ENCODE data around the gene RASGRP4.
"Not testable (repeated sequence)": the region's sequence is repeated elsewhere in the genome, so short reads cannot be mapped to it uniquely, and the experiment has no call there.

RASGRP4 gene

DNA sequence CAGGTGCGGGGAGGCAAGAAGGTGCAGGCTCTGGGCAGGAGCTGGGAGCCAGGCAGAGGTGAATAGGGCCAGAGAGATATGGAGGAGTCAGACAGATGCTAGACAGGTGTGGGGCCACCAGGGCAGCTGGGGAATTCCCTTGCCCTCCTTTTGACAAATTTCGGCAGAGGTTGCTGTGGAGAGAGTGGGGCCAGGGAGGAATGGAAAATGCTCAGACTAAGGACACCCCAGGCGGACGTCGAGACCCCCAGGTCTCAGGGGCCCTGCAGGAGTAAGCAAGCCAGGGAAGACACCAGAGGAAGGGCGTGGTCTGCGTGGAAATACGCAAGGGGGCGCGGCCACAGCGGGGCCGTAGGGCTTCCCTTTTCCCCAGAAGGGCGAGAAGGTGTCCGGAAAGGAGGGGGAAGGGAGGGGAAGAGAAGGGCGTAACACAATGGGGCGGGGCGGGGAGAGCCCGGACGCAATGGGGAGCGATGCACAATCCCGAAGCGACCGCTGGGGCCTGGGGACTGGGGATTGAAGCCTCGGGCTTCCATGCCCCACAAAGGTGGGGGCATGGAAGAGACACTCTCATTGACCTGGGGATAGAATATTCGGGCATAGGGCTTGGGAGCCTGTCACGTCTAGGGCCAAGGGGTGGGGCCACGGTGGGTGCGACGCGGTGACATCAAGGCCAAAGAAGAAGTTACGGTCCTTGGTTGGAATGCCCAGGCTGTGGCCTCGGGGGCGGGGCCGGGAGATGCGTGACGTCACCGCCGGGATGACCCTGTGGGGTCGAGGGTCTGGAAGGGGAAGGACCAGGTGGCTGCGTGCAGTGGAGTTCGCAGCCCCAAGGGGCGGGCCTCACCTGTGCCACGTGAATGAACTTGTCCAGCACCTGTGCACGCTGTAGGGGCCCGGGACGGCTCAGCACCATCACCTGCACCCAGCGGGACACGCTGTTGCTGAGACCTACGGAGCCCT, 8.2 kb downstream of the RASGRP4 start:
- DNase-seq (ENCODE audit: low read depth in 1 of 2, low spot score in 1 of 2), result peak; percentile 25 to 47

DNA sequence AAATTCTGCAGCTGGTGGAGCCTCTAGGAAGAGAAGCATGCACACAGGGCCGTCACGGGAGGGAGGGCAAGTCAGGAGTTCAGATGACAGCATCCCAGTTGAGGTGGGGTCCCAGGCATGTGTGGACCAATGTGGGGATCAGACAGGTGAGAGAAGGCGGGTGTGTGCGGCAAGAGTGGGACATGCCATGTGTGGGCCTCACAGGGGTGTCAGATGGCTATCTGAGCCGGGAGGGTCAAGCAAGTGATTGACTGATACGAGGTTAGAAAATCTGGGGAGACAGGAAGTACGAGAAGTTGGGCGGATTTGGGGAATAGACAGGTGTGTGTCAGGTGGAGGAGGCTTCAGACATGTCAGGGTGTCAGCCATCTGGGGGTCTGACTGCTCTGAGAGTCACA, 8.9 kb downstream of the RASGRP4 start:
- no peak for DNase-seq (ENCODE audit: low read depth in 1 of 2, low spot score in 1 of 2)

DNA sequence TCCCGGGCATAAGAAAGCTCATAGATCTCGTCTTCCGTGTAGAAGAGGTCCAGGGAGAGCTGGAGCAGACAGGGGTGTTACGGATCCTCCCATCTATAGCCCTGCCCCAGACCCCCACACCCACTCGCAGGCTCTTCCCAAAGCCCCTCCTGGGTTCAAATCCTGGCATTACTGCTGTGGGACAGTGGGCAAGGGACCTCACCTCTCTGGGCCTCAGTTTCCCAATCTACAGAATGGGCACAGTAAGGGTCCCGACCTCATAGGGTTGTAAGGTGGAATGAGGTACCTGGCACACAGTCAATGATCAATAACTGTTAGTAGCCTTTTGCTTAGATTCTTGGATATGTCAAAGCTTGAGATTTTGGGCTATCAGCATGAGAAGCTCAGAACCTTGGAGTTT, 12.6 kb downstream of the RASGRP4 start:
- no peak for DNase-seq (ENCODE audit: low read depth in 1 of 2, low spot score in 1 of 2)

DNA sequence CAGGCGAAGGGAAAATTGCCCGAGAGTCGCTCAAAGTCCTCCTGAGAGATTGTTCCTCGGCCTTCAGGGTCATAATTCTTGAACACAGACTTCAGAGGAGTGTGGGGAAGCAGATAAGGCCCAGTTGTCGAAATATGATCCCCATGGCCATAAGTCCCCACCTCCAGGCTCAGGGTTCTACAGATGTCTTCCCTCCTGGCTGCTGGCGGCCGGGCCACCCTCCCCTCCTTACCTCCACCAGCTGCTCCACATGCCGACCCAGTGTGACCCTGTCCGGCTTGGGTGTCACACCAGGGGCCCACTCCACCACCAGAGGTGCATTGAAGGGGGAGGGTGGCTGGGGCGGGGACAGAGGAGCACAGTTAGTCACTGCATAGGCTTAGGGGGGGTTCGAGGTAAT, 13.1 kb downstream of the RASGRP4 start:
- no peak for DNase-seq (ENCODE audit: low read depth in 1 of 2, low spot score in 1 of 2)

DNA sequence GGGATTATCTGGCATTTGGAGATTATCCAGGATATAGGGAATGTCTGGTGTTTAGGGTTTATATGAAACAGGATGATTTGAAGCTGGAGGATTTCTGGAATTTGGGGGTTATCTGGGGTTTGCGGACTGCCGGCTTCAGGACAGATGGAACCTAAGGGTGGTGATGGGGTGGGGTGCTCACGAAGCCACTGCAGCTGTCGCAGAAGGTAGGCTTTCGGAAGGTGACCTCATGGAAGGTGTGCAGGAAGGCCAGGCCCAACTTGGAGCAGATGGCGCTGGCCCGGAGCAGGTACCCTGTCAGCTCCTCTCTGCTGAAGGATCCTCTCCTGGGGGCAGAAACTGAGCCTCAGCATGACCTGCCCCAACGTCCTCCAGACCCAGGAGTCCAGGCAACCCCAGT, 13.5 kb downstream of the RASGRP4 start:
- no peak for DNase-seq (ENCODE audit: low read depth in 1 of 2, low spot score in 1 of 2)

DNA sequence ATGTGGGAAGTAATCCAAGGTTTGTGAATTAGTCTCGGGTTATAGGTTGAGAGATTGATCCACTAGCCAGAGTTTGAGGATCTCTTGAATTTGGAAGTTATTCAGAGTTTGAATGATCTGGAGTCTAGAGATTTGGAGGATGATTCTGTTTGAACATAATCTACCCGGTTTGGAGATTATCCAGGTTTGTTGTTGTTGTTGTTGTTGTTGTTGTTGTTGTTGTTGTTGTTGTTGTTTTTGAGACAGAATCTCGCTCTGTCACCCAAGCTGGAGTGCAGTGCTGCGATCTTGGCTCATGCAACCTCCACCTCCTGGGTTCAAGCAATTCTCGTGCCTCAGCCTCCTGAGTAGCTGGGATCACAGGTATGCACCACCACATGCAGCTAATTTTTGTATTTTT, 14.1 kb downstream of the RASGRP4 start:
- not testable (repeated sequence) for DNase-seq (ENCODE audit: low read depth in 1 of 2, low spot score in 1 of 2)

DNA sequence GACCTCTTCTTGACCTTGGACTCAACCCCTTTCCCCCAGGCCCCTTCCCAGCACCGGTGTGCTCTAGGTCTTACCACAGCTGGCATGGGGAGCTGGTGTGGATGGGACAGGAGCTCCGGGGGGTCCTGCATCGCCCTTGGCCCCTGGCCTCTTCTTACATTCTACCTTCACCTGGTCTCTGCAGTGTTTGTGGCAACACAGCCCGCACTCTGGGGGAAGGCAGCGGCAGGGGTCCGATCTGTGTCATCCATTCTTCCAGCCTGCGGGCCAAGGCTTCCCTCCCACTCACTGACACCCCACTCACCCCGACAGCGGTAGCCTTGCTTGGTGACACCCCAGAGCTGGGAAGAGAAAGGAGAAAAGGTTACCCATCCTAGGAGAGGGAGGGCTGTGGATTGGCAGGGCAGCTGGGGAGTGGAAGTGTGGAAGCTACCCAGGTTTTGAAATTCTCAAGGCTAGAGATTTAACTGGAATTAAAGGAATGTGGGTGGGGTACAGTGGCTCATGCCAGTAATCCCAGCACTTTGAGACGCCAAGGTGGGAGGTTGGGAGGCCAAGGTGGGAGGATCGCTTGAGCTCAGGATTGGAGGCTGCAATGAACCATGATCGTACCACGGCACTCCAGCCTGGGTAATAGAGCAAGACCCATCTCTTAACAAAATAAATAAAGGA, 14.8 kb downstream of the RASGRP4 start:
- DNase-seq (ENCODE audit: low read depth in 1 of 2, low spot score in 1 of 2), result no peak

DNA sequence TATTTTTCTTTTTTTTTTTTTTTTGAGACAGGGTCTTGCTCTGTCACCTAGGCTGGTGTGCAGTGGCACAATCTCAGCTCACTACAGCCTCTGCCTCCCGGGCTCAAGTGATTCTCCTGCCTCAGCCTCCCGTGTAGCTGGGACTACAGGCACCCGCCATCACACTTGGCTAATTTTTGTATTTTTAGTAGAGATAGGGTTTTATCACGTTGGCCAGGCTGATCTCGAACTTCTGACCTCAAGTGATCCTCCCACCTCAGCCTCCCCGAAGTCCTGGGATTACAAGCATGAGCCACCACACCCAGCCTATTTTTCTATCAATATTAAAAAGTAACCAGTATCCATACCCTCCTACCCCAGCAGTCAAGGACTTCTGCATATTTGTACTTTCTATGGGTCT, 15.6 kb downstream of the RASGRP4 start:
- not testable (repeated sequence) for DNase-seq (ENCODE audit: low read depth in 1 of 2, low spot score in 1 of 2)

DNA sequence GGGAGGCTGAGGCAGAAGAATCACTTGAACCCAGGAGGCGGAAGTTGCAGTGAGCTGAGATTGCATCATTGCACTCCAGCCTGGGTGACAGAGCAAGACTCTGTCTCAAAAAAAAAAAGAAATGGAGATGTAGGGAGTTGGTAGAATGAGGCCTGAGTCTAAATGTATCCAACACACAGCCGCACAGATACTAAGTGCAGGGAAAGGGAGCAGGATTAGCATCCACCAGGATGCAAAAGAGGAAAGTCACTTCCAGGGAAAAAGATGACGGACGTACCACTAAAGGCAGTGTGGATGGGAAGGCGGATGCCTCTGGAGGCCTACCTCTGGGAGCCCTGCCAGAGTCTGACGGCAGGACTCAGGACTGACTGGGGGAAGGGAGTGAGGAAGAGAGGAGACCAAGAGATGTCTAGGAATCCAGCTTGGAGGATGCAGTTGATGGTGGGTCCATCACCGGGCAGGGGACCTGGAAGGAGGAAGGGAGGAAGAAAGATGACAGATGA, 16.3 kb downstream of the RASGRP4 start:
- DNase-seq (ENCODE audit: low read depth in 1 of 2, low spot score in 1 of 2), result no peak

DNA sequence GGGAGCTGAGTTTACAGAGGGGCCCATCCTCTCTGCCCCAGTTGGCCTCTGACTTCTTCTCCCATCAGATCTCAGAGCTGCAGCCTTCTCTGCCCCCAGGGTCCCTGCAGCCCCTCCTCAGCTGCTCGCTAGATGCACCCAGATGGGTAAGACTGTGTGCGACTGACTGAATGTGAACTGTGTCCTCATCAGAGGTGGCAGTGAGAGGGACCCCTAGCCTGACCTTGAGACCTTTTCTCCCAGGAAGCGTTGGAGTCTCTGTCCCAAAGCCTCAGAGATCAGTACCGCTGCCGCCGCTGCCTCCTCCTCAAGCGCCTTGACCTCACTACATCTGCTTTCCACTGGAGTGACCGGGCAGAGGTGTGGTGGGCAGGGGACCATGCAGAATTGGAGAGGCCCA, 20.7 kb downstream of the RASGRP4 start:
- no peak for DNase-seq (ENCODE audit: low read depth in 1 of 2, low spot score in 1 of 2)

DNA sequence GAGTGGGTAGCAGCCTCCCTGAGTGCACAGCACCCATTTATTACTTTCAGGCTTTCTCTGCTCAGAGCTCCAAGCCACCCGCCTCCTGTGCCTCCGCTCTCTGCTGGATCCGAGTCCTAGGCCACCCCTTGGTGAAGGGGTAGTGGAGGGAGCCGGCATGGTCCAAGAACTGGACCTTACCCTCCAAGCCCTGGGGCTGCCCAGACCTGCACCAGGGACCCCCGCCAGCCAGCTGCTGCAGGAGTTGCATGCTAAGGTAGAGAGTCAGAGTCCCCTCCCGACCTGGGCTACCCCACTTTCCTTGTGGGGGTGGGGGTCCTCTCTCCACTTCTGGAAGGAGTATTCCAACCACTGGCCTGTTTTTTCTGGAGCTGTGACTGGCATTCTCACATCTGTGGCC, 21.2 kb downstream of the RASGRP4 start:
- DNase-seq (ENCODE audit: low read depth in 1 of 2, low spot score in 1 of 2), result no peak

DNA sequence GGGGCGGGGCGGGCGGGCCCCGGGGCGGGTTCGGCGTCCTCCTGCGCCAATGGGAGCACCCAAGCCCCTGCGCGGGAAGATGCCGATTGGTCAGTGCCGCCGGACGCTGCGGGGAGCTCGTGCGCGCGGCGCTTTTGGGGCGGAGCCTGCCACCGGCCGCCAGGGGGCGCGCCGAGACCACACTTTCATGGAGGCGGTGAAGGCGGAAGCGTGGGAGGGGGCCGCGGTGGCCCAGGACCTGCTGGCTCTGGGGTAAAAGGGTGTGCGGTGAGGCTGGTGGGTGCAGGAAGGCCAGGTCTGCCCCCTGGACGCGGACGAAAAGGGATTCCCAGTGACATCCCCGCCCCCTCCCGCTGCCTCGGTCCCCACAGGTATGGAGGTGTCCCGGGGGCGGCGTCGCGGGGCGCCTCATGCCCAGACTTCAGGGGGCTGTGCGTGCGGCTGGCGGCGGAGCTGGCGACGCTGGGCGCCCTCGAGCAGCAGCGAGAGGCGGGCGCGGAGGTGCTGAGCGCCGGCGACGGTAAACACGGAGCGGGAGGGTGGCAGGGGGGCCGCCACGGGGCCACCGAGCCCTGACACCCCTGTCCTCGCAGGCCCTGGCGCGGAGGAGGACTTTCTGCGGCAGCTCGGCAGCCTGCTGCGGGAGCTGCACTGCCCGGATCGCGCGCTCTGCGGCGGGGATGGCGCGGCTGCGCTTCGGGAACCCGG, 22.9 kb downstream of the RASGRP4 start, which contains the start of gene FAM98C:
Gene FAM98C, plus strand, starts transcription at position 127 of the 708 bp plus-strand sequence. Its CDS starts 61 bp downstream, at position 188.
- DNase-seq (ENCODE audit: low read depth in 1 of 2, low spot score in 1 of 2), result peak; percentile 97 to 98

DNA sequence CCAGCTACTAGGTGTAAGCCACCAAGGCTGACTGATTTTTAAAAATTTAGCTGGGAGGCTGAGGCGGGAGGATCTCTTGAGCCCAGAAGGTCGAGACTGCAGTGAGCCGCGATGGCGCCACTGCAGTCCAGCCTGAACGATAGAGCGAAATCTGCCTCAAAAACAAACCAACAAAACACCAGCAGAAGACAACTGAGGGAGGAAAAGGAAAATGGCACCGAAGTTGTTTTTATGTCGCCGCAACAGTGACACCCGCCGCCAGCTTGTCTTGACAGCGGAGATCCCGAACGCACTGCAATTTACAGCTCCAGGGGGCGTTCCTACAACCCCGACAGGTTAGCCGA, 23.4 kb downstream of the RASGRP4 start:
- DNase-seq (ENCODE audit: low read depth in 1 of 2, low spot score in 1 of 2), result no peak

DNA sequence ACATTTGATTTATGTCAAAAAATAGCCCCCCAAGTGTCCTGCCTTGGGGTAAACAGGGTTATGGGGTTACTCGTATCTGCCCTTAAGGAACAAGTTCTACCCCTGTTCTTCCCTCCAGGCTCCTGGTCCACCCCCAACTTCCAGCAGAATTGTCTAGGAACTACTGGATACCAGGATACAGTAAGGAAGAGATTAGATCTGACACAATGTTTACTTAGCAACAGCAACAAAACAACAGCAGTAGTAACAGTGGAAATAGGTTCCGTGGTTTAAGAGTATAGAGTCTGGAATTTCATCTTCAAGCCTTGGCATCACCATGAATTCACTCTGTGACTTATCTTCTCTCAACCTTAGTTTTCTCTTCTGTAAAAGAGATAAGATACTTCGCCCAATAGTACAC, 24.9 kb downstream of the RASGRP4 start:
- no peak for DNase-seq (ENCODE audit: low read depth in 1 of 2, low spot score in 1 of 2)

DNA sequence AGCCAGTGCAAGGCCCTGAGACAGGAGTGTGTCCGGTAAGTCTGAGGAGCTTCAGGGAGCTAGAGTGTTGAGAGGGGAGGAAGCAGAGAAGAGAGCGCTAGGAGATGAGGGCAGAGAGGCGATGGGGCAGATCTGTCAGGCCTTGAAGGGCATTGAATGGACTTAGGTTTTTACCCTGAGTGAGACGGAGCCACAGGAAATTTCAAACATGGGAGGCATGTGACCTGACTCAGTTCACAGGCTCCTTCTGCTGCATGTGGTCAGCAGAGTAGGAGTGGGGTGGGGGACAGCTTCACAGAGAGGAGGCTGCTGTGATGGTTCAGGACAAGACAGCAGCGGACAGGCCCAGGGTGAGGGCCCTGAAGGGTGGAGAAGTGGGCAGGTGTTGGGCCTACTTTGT, 25.7 kb downstream of the RASGRP4 start:
- DNase-seq (ENCODE audit: low read depth in 1 of 2, low spot score in 1 of 2), result no peak

DNA sequence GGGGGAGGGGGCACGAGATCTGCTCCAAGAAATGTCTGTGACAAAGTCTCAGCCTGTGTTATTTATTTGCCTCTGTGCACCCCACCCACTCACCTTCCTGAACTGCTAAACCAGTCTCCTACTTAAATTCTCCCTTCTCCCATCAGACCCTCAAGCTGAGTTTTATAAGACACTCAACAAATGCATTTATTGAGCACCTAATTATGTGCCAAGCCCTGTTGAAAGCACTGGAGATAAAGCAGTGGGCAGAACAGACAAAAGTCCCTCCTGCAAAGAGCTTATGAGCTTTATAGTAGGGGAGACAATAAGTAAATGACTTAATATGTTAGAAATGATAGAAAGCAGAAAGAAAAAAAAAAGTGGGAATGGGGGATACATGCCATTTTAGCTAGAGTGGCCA, 26.5 kb downstream of the RASGRP4 start:
- no peak for DNase-seq (ENCODE audit: low read depth in 1 of 2, low spot score in 1 of 2)

DNA sequence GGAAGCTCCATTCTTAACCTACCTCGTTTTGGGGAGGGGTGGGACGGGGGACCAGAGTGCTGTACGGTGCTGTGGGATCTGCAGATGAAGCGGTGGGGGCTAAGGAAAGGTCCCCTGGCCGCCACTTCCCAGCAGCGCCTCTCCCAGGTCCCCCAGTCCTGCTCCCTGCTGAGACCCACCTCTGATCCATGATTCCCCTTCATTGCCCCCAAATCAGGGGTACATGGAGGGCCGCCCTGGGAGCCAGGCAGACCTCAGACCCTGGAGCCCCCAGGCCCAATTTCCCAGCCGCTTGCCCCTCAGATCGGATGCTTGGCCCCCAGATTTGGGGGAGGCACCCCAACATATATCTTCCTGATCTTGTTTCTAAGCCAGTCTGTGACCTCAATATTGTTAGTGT, 26.9 kb downstream of the RASGRP4 start:
- DNase-seq (ENCODE audit: low read depth in 1 of 2, low spot score in 1 of 2), result no peak

DNA sequence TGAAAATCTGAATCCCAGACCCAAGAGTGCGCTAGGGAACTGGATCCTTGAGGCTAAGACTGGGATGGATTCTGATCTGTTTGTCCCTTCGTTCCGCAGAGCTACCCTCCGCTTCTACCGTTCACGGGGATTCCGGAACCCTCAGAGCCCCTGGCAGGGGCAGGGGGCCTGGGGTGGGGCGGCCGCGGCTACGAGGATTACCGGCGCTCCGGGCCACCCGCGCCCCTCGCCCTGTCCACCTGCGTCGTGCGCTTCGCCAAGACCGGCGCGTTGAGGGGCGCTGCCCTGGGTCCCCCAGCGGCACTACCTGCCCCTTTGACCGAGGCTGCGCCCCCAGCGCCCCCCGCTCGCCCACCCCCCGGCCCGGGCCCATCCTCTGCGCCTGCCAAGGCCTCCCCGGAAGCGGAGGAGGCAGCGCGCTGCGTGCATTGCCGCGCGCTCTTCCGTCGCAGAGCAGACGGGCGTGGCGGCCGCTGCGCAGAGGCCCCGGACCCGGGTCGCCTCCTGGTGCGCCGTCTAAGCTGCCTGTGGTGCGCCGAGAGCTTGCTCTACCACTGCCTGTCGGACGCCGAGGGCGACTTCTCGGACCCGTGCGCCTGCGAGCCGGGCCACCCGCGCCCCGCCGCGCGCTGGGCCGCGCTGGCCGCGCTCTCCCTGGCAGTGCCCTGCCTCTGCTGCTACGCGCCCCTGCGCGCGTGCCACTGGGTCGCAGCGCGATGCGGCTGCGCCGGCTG, 30.5 kb downstream of the RASGRP4 start:
- DNase-seq (ENCODE audit: low read depth in 1 of 2, low spot score in 1 of 2), result peak in 1 of 2 donors; percentile 40

DNA sequence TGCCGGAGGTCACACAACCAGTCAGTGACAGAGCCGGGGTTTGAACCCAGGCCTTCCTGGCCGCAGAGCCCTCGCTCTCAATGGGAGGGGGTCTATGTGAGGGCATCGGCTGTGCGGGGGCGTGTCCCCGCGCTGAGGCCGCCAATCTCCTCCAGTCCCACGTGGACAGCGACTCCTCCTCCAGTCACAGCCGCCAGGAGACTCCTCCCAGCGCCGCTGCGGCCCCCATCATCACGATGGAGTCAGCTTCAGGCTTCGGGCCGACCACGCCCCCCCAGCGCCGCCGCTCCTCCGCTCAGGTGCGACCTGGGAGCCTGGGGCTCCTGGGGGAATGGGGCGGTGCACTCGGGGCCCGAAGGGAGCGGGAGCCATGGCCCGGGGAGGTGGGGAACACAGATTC, 31.5 kb downstream of the RASGRP4 start:
- DNase-seq (ENCODE audit: low read depth in 1 of 2, low spot score in 1 of 2), result peak in 1 of 2 donors; percentile 58

DNA sequence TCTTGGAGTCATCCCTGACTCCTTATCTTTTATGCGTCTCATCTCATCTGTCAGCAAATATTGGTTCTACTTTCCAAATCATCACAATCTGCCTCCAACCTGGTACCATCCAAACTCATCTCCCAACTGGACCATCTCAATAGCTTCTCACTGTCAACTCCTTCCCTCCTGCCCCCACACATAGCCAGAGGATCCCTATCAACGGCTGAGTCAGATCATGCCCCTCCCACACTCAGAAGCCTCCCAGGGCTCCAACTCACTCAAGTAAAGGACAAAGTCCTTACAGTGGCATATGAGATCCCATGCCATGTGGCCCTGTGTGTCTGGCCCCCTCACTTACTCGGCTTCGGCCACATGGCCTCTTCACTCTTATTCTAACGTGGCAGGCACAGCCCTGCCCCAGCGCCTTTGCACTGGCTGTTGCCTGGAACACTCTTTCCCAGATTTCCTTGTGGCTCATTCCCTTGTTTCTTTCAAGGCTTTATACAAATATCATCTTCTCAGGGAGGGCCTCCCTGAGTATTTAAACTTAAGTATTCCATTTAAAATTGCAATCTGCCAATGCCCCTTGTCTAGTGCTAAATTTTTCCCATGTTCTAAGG, 33.2 kb downstream of the RASGRP4 start:
- no peak for DNase-seq (ENCODE audit: low read depth in 1 of 2, low spot score in 1 of 2)
